Mesodermal cell (in vitro differentiated cells): ENCODE data around the gene PLA2G2C.

Experiments used
- H3K27ac ChIP-seq: 2 replicates; pipeline ENCODE4 v1.7.0; 2013; ENCODE audit warnings: mild to moderate bottlenecking, low read depth, low read length, moderate library complexity; ENCODE audit not compliant: severe bottlenecking
- H3K36me3 ChIP-seq: 2 replicates; pipeline ENCODE4 v1.7.1; 2013; ENCODE audit warnings: mild to moderate bottlenecking, low read length, moderate library complexity; ENCODE audit not compliant: control insufficient read depth, insufficient read depth
- H3K4me1 ChIP-seq: one replicate; pipeline ENCODE4 v1.7.1; 2013; ENCODE audit warnings: mild to moderate bottlenecking, low read length; ENCODE audit not compliant: insufficient read depth, control insufficient read depth, poor library complexity, severe bottlenecking
- H3K4me3 ChIP-seq: 2 replicates; pipeline ENCODE4 v1.7.0; 2013; ENCODE audit warnings: low read length, control low read depth, mild to moderate bottlenecking; ENCODE audit not compliant: insufficient read depth, poor library complexity, severe bottlenecking; ENCODE audit errors: extremely low read depth
- H3K9me3 ChIP-seq: 2 replicates; pipeline ENCODE4 v1.7.1; 2013; ENCODE audit warnings: mild to moderate bottlenecking, low read length, moderate library complexity; ENCODE audit not compliant: control insufficient read depth
- WGBS, 2 experiments: methylation state at CpG; one replicate each; pipeline ENCODE4 v1.1.5; 2013; ENCODE audit warnings: missing lambda C conversion rate in 2 of 2; ENCODE audit not compliant: insufficient coverage in 2 of 2; 5-methylcytosine and 5-hydroxymethylcytosine counted together

PLA2G2C gene

GRCh38 chr1:20194224-20194623 is 7.9 kb upstream of the PLA2G2C start:
- H3K27ac ChIP-seq, result no peak overlapping the region
- H3K4me3 ChIP-seq, result no peak overlapping the region
- H3K4me1 ChIP-seq, result peaks cover 2% of the 10 kb centered on the region
- 83 to 85% methylated on average over 2 of the region's 2 CpGs for WGBS, 2 experiments
- no peaks in the 10 kb centered on the region for H3K9me3 ChIP-seq
- no peaks in the 10 kb centered on the region for H3K36me3 ChIP-seq

DNA sequence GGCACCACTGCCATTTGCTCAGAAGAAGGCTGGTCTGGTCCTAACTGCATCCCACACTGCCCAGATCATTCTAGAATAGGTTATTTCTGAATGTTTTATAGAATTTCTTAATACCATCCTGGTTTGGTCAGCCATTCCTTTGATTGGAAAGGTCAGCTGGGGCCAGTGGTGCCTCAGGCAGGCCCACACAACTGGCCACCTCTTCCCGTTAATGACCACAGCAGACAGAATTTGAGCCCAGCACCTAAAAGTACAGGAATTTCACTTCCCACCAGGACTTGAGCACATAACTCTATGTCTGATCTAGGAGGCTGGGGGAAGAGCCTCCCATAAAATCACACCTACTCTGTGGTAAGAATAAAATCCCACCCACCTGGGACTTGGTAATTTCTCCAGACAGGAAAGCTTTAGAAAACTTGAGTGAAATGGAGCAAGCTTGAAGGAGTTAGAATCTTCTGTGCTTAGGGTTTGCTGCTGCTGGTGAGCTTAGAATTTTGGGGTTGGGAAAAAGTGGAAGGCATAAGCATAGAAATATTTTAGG is 6.6 kb upstream of the PLA2G2C start:
- 100% methylated on average over 1 of the region's 1 CpG for WGBS, 2 experiments
- H3K27ac ChIP-seq, result no peak overlapping the region
- no peak overlapping the region for H3K4me3 ChIP-seq
- H3K4me1 ChIP-seq, result peaks cover 11% of the 10 kb centered on the region
- no peaks in the 10 kb centered on the region for H3K36me3 ChIP-seq
- H3K9me3 ChIP-seq, result no peaks in the 10 kb centered on the region

GRCh38 chr1:20192364-20192763 is 6.0 kb upstream of the PLA2G2C start:
- no peaks in the 10 kb centered on the region for H3K9me3 ChIP-seq
- H3K36me3 ChIP-seq, result no peaks in the 10 kb centered on the region
- 85 to 96% methylated on average over 4 to 5 of the region's 5 CpGs for WGBS, 2 experiments
- peaks cover 16% of the 10 kb centered on the region for H3K4me1 ChIP-seq
- H3K27ac ChIP-seq, result no peak overlapping the region
- no peak overlapping the region for H3K4me3 ChIP-seq

DNA sequence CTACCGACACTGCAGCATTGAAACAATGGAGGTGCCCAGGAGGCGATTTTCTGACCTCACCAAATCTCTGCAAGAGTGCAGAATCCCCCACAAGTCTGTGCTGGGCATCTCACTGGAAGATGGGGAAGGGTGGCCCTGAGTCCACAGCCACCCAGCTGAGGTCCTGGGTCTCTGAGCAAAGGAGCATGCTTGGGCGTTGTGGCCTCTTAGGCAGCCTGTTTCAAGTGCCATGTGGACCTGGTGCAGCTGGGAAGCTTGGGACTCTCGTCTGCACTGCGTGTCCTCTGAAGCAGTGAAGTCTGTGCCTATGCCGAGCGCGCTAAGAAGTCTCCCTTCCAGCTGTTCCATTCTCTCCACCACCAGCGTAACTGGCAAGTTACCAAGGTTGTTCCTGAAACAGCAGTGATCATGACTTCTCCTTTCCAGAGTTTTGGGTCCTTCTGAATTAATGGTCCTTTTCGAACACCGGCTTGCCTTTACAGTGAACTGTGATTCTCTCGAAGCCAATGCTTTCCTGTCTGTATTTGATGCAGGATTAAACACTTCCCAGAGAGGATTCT is 5.0 kb upstream of the PLA2G2C start:
- WGBS, 2 experiments, result 88 to 95% methylated on average over 11 to 12 of the region's 12 CpGs
- Histone ChIP-seq H3K27ac (no peak overlapping the region), H3K9me3 (no peaks in the 10 kb centered on the region), H3K4me1 (peaks cover 16% of the 10 kb centered on the region), H3K36me3 (no peaks in the 10 kb centered on the region), H3K4me3 (no peak overlapping the region)

GRCh38 chr1:20190256-20191160 is 4.2 kb upstream of the PLA2G2C start:
- Histone ChIP-seq H3K27ac (no peak overlapping the region), H3K4me1 (peaks cover 18% of the 10 kb centered on the region), H3K9me3 (no peaks in the 10 kb centered on the region), H3K4me3 (no peak overlapping the region), H3K36me3 (no peaks in the 10 kb centered on the region)
- WGBS, 2 experiments, result 91 to 95% methylated on average over 13 to 18 of the region's 19 CpGs

DNA sequence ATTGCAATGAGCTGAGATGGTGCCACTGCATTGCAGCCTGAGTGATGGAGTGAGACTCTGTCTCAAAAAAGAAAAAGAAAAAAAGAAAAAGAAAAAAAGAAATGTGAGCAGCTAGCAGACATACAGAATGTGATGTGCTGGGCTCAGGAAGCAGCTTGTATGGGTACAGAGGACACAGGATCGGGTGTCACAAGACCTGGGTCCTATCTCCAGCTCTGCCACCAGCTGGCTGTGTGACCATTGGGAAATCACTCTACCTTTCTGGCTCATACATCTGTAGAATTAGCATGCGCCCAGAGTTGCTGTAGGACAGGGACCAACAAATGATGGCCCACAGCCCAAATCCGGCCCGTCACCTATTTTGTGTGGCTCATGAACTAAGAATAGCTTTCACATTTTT is 3.3 kb upstream of the PLA2G2C start:
- Histone ChIP-seq H3K4me1 (peaks cover 27% of the 10 kb centered on the region), H3K9me3 (peaks cover 5% of the 10 kb centered on the region), H3K27ac (no peak overlapping the region), H3K4me3 (no peak overlapping the region), H3K36me3 (no peaks in the 10 kb centered on the region)
- WGBS, 2 experiments, result 83 to 94% methylated on average over 1 to 2 of the region's 4 CpGs

GRCh38 chr1:20188455-20188817 is 2.1 kb upstream of the PLA2G2C start:
- Histone ChIP-seq H3K27ac (no peak overlapping the region), H3K4me1 (peaks cover 27% of the 10 kb centered on the region), H3K9me3 (peaks cover 5% of the 10 kb centered on the region), H3K4me3 (no peak overlapping the region), H3K36me3 (no peaks in the 10 kb centered on the region)
- WGBS, 2 experiments, result 93 to 100% methylated on average over 3 to 4 of the region's 4 CpGs

GRCh38 chr1:20187813-20188454 is 1.6 kb upstream of the PLA2G2C start:
- Histone ChIP-seq H3K9me3 (peaks cover 5% of the 10 kb centered on the region), H3K36me3 (no peaks in the 10 kb centered on the region), H3K4me3 (no peak overlapping the region), H3K4me1 (peaks cover 27% of the 10 kb centered on the region), H3K27ac (no peak overlapping the region)
- 81 to 82% methylated on average over 3 to 4 of the region's 4 CpGs for WGBS, 2 experiments

GRCh38 chr1:20187103-20187812 is 940 bp upstream of the PLA2G2C start:
- no peak overlapping the region for H3K27ac ChIP-seq
- peaks cover 27% of the 10 kb centered on the region for H3K4me1 ChIP-seq
- H3K9me3 ChIP-seq, result peaks cover 5% of the 10 kb centered on the region
- WGBS, 2 experiments, result 90 to 93% methylated on average over 4 to 6 of the region's 7 CpGs
- no peak overlapping the region for H3K4me3 ChIP-seq
- no peaks in the 10 kb centered on the region for H3K36me3 ChIP-seq
